Epithelial cell of esophagus (primary cell): ENCODE data around the gene ADARB2.
A peak's percentile ranks its signal among the peaks of the same experiment; 100 is the strongest.

Experiments
- DNase-seq: peaks from one replicate; pipeline ENCODE4 v3.0.0; 2010; ENCODE audit warnings: low read depth
- H3K4me3 ChIP-seq: 2 replicates; pipeline ENCODE4 v1.5.1; 2011; ENCODE audit warnings: mild to moderate bottlenecking, low read length, control low read depth
- CTCF ChIP-seq: IDR thresholded peaks from 2 replicates; pipeline ENCODE4 v1.5.1; 2011; ENCODE audit warnings: low read depth, mild to moderate bottlenecking, low read length, control low read depth, inconsistent platforms; ENCODE audit not compliant: insufficient read depth; ENCODE audit errors: missing control alignments

The ADARB2 gene

GRCh38 chr10:1603181-1603580 lies 134.1 kb downstream of the ADARB2 start:
- H3K4me3 ChIP-seq: no peak overlapping the region
- DNase-seq: no peak
- no peak for TF ChIP-seq CTCF

GRCh38 chr10:1602037-1602484 lies 135.3 kb downstream of the ADARB2 start:
- H3K4me3 ChIP-seq: no peak overlapping the region
- TF ChIP-seq CTCF: no peak
- DNase-seq: no peak

DNA sequence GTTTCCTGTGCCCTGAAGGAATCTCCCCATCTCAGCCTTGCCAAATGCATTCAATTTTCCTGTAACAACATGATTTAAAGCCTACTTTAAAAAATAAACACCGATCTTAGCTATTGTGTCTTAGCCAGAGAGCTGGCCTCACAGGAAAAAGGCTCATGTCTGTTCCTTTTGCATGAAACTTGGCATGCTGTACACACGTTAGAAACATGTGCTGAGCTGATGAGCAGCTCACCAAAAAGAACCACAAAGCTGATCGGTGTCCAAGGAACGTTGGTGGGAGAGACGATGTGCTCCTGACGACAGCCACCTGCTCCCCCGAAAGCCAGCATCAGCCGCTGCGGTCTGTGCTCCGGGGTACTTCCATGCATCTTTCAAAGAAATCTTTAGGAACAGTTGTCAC lies 135.9 kb downstream of the ADARB2 start:
- H3K4me3 ChIP-seq: no peak overlapping the region
- TF ChIP-seq CTCF: no peak
- peak; percentile 3 for DNase-seq

DNA sequence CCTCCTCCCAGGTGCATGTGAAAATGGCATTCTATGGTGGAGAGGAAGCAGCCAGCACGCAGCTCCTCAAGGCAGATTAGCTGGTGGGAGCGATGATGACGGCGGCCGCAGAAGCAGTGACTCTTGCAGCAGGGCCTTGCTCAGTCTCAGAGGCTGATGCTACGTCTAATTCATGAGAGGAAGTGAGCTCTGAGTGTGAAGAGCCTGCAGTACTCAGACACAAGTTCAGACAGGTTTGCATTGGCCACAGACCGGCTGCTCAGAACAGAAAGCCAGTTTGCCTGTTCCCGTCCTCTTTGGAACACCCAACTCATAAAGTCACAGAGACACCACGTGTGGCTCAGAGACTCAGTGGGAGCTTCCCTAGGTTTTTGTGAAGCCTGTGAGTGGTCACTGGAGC lies 136.5 kb downstream of the ADARB2 start:
- TF ChIP-seq CTCF: no peak
- no peak overlapping the region for H3K4me3 ChIP-seq
- DNase-seq: peak; percentile 92

DNA sequence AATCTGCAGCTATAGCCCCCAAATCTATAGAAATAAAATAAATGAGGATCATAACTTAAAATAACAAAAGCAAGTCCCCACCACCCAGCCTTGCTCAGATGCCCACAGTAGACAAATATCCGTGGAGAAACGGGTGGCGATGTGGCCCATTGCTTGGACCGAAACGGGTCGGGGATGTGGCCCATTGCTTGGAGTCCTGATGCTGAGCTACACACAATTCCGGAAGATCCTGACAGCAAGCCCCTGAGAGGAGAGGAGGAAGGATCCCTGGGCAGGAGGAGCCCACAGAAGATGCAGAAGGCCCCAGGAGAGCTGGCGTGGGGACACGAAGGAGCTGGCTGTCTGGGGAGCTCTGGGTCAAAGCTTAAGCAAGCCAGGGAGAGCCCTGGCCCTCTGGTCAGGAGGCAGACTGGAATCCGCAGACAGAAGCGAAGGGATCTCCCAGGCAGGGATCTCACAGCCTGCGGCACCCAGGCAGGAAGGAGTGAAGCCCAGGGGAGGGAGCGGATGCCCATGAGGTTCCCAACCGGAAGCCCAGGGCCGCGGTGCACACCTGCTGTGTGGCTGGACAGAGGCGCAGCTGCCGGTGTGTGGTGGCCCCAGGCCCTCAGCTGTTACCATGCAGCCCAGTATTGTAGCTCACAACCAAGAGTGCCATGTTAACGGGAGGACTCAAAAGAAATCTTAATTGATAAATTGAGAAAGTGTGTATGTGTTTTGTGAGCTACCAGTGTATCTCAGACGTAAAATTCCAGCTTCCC lies 138.8 kb downstream of the ADARB2 start:
- no peak for DNase-seq
- H3K4me3 ChIP-seq: no peak overlapping the region
- no peak for TF ChIP-seq CTCF

DNA sequence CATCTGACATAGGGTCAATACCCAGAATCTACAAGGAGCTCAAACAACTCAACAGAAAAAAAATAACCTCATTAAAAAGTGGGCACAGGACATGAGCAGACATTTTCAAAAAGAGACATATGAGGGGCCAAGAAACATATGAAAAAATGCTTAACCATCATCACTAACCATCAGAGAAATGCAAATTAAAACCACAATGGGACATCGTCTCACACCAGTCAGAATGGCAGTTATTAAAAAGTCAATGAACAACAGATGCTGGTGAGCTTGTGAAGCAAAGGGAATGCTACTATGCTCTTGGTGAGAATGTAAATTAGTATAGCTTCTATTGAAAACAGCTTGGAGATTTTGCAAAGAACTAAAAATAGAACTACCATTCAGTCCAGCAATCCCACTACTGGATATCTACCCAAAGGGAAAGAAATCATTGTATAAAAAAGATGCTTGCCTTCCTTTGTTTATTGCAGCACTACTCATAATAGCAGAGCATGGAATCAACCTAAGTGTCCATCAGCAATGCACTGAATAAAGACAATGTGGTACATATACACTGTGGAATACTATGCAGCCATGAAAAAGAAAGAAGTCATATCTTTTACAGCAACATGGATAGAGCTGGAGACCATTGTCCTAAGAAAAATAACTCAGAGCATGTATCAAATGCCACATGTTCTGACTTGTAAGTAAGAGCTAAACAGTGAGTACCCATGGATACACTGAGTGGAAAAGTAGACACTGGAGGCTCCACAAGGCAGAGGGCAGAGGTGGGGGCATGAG lies 139.8 kb downstream of the ADARB2 start:
- no peak overlapping the region for H3K4me3 ChIP-seq
- no peak for DNase-seq
- no peak for TF ChIP-seq CTCF
